ENCODE data around the gene COL8A1.
"Not testable (repeated sequence)": the region's sequence is repeated elsewhere in the genome, so short reads cannot be mapped to it uniquely, and the experiment has no call there.

COL8A1 gene

DNA sequence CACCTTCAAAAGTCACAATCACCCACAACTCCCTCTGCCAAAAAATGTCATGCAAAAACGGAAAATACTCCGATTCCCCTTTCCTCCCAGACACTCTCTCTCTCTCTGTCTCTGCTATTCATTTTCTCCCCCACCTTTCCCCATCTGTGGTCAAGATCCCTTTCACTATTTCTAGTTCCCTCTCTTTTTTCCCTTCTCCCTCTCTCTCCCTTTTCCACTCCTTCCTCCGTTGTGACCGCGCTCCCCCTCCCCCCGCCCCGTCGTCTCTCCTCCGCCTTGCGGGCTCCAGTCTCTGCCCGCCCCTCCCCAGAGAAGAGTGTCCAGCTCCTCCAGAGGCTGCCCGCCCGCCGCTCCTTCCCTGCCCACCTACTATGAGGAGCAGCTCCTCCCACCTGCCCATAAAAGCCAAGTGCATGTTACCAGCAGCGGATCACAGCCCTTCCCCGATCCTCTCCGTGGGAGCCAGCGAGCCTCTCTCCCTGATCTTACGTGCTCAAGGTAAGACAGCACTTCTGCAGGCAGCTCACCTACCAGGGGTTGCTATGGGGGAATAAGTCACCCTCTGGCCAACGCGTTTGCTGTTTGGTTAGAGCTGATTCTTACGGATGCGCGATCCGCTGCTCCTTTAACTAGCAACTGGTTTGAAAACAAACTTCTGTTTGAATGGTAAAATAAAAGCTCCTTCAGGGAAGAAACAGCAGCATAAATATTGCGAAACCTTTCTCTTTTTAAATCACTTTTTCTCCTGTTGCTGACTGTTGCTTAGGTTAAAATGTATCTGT, at the start of gene COL8A1:
COL8A1 (plus strand) TSS at position 428 of the 782 bp plus-strand sequence. CDS start 152,089 bp downstream, outside the sequence.
- DNase-seq = no peak

DNA sequence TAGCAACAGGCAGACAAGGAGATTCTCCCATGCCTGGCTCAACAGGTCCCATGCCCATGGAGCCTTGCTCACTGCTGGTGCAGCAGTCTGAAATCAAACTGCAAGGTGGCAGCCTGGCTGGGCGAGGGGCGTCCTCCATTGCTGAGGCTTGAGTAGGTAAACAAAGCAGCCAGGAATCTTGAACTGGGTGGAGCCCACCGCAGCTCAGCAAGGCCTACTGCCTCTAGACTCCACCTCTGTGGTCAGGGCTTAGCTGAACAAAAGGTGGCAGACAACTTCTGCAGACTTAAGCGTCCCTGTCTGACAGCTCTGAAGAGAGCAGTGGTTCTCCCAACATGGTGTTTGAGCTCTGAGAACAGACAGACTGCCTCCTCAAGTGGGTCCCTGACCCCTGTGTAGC, 49.2 kb upstream of the COL8A1 start:
- DNase-seq = not testable (repeated sequence)

DNA sequence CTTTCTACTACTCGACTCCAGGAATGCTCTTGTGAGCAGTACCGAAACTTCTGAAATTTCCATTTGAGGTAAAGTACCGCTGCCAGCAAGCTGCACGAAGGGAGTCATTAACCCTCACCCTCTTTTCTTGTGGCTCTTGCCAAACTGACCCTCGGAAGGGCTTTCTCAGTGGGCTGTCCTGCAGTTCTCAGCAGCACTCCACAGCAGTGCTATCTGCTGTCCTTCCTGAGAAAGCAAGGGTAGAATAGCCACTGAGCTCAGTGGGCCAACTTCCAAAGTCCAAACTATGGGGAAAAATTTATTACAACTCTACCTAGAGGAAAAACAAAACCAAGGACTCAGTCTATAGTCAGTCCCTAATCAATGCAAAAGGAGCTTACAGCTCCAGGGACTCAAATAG, 38.5 kb upstream of the COL8A1 start:
- DNase-seq = no peak

GRCh38 chr3:99601515-99601914, 36.9 kb upstream of the COL8A1 start:
- DNase-seq = no peak

DNA sequence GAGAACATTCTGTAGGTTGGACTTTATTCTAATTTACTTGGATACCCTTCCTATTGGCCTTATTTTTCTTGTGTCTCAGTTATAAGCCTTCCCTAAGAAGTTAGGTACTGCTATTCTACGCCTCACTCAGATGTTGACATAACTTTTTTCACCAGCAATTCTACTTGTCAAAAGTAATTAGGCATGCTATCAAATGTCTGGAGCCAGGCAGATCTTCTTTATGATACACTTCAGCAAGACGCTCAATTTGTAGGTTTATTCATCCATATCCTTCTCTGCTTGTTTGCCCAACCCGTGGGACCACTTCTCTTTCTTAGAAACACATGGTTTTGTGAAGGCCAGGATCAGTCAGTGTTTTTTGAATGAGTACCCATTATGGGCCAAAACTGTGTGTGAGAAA, 36.2 kb upstream of the COL8A1 start:
- no peak for DNase-seq

DNA sequence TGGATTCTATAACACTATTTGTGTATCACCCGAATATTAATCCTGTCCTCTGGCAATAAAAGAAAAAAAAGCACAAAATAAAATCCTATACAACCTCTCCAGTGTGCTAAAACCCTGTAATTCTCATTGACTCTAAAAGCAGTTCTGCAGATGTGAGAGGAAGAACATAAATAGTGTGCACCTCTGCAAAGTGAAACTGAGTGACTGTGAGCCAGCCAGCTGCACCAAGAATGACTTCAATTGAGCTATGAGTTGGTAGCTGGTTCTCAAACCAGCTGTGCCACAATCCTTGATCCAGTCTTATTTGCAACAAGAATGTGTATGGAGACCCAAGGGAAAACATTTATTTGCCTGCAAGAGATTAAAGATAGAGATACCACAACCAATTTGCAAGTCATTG, 31.2 kb upstream of the COL8A1 start:
- no peak for DNase-seq

DNA sequence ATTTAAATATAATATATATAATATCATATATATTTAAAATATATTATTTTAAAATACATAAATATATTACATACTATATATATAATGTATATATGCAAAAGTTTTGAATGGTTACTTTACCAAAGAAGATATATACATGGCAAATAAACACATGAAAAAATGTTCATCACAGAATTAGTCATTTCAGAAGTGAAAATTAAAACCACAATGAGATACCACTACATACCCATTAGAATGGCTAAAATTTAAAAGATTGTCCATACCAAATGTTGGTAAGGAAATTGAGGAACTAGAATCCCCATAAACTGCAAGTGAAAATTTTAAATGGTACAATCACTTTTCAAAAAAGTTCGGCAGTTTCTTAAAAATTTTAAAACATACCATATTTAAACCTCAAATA, 23.6 kb upstream of the COL8A1 start:
- DNase-seq = no peak

DNA sequence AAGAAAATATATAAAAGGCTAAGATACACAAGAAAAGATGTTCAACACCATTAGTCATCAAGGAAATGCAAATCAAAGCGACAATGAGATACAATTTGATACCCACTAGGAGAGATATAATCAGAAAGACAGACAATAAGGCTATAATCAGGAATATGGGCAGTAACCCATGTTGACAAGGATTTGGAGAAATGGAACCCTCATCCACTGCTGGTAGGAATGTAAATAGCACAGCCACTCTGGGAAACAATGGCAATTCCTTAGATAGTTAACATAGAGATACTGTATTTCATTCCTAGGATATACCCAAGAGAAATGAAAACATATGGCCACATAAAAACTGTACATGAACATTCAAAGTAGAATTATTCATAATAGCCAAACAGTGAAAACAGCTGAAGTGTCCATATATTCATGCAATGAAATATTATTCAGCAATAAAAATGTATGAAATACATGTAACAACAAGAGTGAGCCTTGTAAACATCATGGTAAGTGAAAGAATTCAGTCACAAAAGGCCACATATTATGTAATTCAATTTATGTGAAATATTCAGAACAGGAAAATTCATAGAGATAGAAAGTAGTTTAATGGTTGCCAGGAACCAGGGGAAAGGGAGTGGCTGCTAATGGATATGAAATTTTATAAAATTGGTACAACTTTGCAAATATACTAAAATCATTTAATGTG, 18.2 kb upstream of the COL8A1 start:
- no peak for DNase-seq

GRCh38 chr3:99620976-99621375, 17.4 kb upstream of the COL8A1 start:
- no peak for DNase-seq

DNA sequence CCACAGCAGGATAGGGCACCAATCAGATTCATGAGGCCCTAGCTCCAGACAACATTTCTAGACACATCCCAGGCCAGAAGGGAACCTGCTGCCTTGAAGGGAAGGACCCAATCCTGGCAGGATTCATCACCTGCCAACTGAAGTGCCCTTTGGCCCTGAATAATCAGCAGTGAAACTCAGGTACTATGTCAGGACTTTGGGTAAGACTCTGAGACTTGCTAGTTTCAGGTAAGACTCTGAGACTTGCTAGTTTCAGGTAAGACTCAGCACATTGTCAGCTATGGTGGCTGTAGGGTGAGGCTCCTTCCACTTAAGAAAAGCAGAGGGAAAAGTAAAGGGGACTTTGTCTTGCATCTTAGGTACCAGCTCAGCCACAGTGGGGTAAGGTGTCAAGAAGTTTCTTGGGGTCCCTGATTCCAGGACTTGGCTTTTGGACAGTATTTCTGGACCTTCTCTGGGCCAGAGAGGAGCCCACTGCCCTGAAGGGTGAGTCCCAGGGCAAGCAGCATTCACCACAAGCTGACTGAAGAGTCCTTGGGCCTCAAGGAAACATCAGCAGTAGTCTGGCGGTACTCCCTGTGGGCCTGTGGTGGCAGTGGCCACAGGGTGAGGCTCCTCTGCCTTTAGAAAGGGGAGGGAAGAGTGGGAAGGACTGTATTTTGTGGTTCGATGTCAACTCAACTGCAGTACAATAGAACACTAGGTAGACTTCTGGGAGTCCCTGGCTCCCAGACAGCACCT, 13.7 kb upstream of the COL8A1 start:
- DNase-seq = no peak

- DNase-seq = no peak
Measured at GRCh38 chr3:99625237-99625622, 13.2 kb upstream of the COL8A1 start.

- no peak for DNase-seq
Measured at GRCh38 chr3:99625643-99626416, 12.6 kb upstream of the COL8A1 start.

- no peak for DNase-seq
Measured at GRCh38 chr3:99626417-99626788, 12.0 kb upstream of the COL8A1 start.

DNA sequence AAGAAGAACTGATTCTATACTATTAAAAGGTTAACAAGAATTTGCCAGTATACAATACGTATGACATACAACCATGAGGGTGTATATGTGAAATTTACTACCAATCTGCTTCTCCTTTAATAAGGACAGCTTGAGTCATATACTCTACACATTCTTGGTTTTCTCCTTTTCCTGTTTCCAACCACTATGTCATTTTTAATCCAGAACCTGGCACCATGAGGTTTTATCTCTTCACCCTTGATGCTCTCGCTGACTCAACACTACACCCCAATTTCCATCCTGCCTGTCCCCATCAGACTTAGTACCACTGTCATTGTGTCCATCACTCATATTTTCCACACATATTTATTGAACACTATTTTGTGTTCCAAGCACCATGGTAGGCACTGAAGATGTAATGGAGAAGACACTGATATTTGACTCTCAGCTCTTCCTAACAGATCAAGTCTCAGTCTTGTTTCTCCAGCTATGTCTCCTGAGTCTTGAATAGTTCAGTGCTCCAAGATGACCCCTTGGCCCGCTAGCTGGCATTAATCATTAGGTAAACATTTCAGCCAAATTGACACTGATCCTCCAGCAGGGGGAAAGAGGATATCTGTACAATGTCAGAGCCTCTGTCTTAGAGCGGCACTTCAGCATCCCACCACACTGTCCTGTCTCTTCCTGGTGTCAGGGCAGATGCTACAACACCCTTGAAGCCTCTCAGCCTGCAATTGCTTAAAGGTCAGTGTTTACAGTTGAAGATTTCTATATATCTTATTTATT, 11.2 kb upstream of the COL8A1 start:
- DNase-seq = no peak

- no peak for DNase-seq
Measured at GRCh38 chr3:99630815-99631214, 7.6 kb upstream of the COL8A1 start.

DNA sequence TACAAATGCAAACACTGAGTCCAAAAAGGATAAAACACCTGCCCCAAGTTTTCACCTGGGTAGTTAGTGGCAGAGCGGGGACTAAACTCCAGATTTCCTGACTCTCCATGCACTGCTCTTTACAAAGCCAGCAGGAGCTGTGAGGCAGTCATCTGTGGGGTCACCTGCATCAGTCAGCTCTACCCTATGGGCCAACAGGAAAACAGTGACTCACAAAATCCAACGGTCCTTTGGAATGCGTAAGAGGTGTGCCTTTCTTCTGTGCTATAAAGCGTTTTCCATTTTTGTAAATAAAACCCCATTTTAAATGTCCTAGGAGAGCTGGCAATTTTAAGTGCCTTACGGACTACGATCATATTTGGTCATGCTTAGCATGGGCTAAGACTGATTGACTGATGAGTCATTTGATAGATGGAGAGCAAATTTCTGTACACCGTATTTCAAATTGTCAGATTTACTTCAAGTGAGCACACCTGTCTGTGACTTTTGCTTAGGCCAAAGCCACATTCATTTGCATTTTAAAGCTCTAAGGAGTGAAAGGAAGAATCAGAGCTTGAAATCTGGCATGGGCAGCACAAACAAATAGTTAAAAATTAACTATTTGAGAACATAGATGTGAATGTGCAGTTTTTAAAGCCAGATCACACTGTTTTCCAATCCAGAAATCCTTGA, 4.4 kb upstream of the COL8A1 start:
- no peak for DNase-seq

DNA sequence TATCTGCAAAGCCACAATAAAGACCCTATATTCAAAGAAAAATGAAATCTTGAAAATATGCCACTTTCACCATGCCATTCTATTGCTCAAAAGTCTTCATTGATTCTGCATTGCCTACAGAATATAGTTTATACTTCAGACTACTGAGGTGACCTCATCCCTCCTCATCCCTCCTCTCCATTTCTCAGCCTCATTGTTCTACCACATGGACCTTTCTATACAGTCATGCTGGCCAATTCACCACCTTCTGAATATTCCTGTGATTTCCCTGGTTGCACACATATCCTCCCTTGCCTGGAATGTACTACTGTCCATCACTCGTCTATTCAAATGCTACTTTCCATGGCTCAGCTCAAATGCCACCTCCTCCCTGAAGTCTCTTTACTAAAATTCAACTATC, 3.5 kb upstream of the COL8A1 start:
- no peak for DNase-seq

DNA sequence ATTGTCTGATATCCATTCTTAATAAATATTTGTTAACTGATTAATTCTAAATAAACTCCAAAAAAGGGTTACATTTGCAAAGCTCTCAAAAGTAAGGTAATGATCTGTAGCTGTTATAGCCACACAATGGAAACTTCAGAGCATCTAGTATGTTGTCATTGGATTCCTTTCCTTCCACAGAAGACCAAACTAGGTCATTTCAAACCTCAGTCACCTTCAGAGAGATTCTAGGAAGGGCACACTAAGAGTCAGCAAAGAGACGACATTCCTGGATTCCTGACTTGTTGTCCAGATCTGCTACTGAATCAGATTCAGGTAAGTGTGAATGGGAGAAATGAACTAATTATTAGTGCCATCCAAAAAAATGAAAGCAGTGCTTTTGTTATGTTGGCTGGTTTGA, 3.0 kb upstream of the COL8A1 start:
- DNase-seq = no peak

DNA sequence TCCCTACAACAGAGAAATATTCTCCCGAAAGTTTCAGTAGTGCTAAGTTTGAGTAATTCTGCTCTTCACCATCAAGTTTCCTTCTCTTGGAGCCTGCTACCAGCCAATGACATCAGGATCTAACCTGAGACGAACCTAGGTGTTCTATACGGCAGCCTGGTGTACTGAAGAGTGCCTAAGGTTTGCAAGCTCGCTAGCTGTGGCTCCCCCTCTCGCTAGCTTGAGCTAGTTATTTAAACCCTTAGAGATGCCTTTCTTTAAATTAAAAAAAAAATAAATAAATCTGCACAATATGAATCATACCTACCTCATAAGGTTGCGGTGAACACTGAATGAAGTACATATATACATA, 1.4 kb upstream of the COL8A1 start:
- DNase-seq = no peak

DNA sequence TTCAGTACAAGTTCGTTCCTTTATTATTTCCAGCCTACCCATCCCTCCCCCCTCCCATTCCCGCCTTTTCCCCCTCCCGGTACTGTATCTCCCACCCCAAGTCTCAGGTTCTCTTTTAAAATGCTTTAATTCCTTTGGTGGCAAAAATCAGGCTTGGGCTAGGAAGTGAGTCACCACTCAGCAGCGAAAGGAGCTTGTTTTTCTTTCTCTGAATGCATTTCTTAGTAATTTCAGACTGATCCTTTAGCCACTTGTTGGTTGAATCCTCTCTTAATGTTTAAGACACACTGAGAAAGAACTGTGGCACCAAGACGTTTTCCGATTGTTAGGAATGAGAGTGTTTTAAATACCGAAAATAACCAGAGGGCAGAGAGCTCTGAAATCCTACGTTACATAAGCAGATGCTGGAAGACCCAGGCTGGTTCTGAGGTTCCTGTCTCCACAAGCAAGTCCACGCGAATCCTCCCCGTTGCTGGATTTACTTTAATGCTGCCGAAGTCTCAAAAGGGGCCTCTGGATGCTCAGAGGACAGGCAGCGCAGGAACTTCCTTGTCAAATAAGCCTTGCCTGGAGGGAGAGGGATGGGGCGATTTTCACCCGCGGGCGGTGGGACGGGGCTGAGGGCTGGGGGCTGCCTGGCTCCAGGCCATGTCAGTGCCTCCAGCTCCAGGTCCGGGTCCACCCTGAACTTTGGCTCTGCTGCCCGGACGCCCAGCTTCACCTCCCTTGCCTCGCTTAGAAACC, 854 bp upstream of the COL8A1 start:
- no peak for DNase-seq

DNA sequence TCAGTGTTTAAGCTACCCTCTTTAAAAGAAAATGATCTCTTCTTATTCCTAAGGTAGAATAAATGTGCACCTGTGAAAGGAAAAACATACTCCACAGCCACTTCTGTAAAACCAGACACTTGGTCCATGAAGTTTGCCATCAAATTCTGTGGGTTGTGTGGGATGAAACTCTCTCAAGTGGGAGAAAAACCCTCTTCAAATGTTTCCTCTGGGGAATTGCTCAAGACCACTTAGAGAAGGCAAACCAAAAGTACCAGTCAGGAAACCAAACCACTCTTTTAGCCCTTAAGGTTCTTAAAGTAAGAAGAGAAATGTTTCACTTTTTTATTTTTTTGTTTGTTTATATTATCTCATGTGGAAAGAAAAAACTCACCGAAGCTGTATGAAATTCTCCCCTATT, 1.2 kb downstream of the COL8A1 start:
- no peak for DNase-seq

Measured in NCI-H2171 treated with DMSO at 0.1 percent for 48 hours (cell line).